Right atrium auricular region (tissue), 2 donors: Measurements from ENCODE around the gene RACK1. TPM values are rescaled to one million over a fixed set of nuclear protein-coding genes. Genes with fewer than 3 reads are reported as not detected.
A peak's percentile ranks its signal among the peaks of the same experiment; 100 is the strongest.

Source experiments
- DNase-seq: peaks from one replicate; pipeline ENCODE4 v3.0.0-alpha.2; 2019; ENCODE audit warnings: low spot score
- H3K27ac ChIP-seq, 2 donors: fragments of 200-600 bp; sonication (generic); 1 replicate in 1 of 2; 2 replicates in 1 of 2; pipeline ENCODE4 v1.5.1; 2016 to 2019
- H3K27me3 ChIP-seq, 2 donors: fragments of 200-600 bp; sonication (generic); one replicate each; pipeline versions ENCODE4 v1.5.1 to v1.6.0; 2017 to 2019
- H3K36me3 ChIP-seq: fragments of 200-600 bp; sonication (generic); one replicate; pipeline ENCODE4 v1.5.1; 2016
- H3K4me1 ChIP-seq, 2 donors: fragments of 200-600 bp; sonication (generic); one replicate each; pipeline versions ENCODE4 v1.5.1 to v1.6.0; 2017 to 2019
- H3K4me3 ChIP-seq, 2 donors: fragments of 200-600 bp; sonication (generic); 1 replicate in 1 of 2; 2 replicates in 1 of 2; pipeline ENCODE4 v1.5.1; 2017 to 2019; ENCODE audit warnings: mild to moderate bottlenecking in 1 of 2, moderate library complexity in 1 of 2
- H3K9me3 ChIP-seq, 2 donors: fragments of 200-600 bp; sonication (generic); one replicate each; pipeline ENCODE4 v1.5.1; 2019
- CTCF ChIP-seq, 2 donors: fragments of 200-600 bp; sonication (generic); IDR thresholded peaks; one replicate each; pipeline ENCODE4 v1.5.1; 2019; ENCODE audit warnings: antibody characterized with exemption in 2 of 2
- total RNA-seq, 2 donors: library from RNA; depleted of rRNA; stranded (reverse); fragments of >200 nt; gene quantifications; one replicate each; pipeline ENCODE4 v1.1.0, GENCODE V29; 2016

The RACK1 gene
- total RNA-seq, 2 donors from 2014 or later: 1,155 to 1,413 TPM

GRCh38 chr5:181265092-181265671, 21.5 kb upstream of the RACK1 start:
- Histone ChIP-seq H3K4me1 (peaks cover 0 to 11% of the 10 kb centered on the region in 2 donors), H3K36me3 (peaks cover 8% of the 10 kb centered on the region), H3K27me3 (no peaks in the 10 kb centered on the region), H3K9me3 (no peaks in the 10 kb centered on the region), H3K27ac (no peak overlapping the region), H3K4me3 (no peak overlapping the region)
- TF ChIP-seq CTCF (IDR thresholded peaks at IDR 0.05): no peak
- DNase-seq: no peak

GRCh38 chr5:181263633-181264032, 19.9 kb upstream of the RACK1 start:
- Histone ChIP-seq H3K4me1 (peaks cover 0 to 26% of the 10 kb centered on the region in 2 donors), H3K27ac (no peak overlapping the region), H3K9me3 (no peaks in the 10 kb centered on the region), H3K36me3 (peaks cover 8% of the 10 kb centered on the region), H3K4me3 (no peak overlapping the region), H3K27me3 (no peaks in the 10 kb centered on the region)
- TF ChIP-seq CTCF (IDR thresholded peaks at IDR 0.05): no peak
- DNase-seq: no peak

GRCh38 chr5:181261320-181262049, 17.8 kb upstream of the RACK1 start:
- peak in 1 of 2 donors; percentile 20 for TF ChIP-seq CTCF (IDR thresholded peaks at IDR 0.05)
- peak; percentile 80 for DNase-seq
- Histone ChIP-seq H3K27me3 (no peaks in the 10 kb centered on the region), H3K4me1 (peaks cover 0 to 48% of the 10 kb centered on the region in 2 donors), H3K36me3 (peaks cover 8% of the 10 kb centered on the region), H3K9me3 (no peaks in the 10 kb centered on the region), H3K27ac (peak overlapping the region; percentile 95 to 100), H3K4me3 (peak overlapping the region; percentile 64 to 94)

- Histone ChIP-seq H3K27ac (peak within 1 kb of the TSS; percentile 95 to 100), H3K9me3 (no peaks in the 10 kb centered on the region), H3K4me1 (peaks cover 0 to 54% of the 10 kb centered on the region in 2 donors), H3K4me3 (peak within 1 kb of the TSS; percentile 64 to 94), H3K36me3 (peaks cover 8% of the 10 kb centered on the region), H3K27me3 (no peaks in the 10 kb centered on the region)
- TF ChIP-seq CTCF (IDR thresholded peaks at IDR 0.05): no peak
- DNase-seq: peak; percentile 90
Observed at GRCh38 chr5:181260720-181261319, 17.1 kb upstream of the RACK1 start, which contains the start of gene TRIM52. TSS of gene TRIM52 (minus strand) at chr5:181261143. CDS start at chr5:181260813, 330 bp downstream.

- TF ChIP-seq CTCF (IDR thresholded peaks at IDR 0.05): no peak
- peaks cover 0 to 61% of the 10 kb centered on the region in 2 donors for H3K4me1 ChIP-seq
- H3K36me3 ChIP-seq: peaks cover 12% of the 10 kb centered on the region
- peak overlapping the region; percentile 64 to 94 for H3K4me3 ChIP-seq
- H3K27me3 ChIP-seq: no peaks in the 10 kb centered on the region
- no peak for DNase-seq
- H3K27ac ChIP-seq: peak overlapping the region; percentile 95 to 100
- no peaks in the 10 kb centered on the region for H3K9me3 ChIP-seq
Observed at GRCh38 chr5:181259974-181260719, 16.4 kb upstream of the RACK1 start.
